ENCODE results near the gene MGAT5B.

The MGAT5B gene

GRCh38 chr17:76867578-76868175, 527 bp upstream of the MGAT5B start:
- Histone ChIP-seq H3K4me3 (ENCODE audit: extremely low read depth, insufficient read depth, low read length, poor library complexity, severe bottlenecking) (peak overlapping the region; percentile 12), H3K9me3 (ENCODE audit: control insufficient read depth, low read length) (no peaks in the 10 kb centered on the region), H3K27ac (ENCODE audit: low read depth, low read length, severe bottlenecking) (peak overlapping the region; percentile 88), H3K4me1 (ENCODE audit: control insufficient read depth, insufficient read depth, low read length, poor library complexity, severe bottlenecking) (peaks cover 33% of the 10 kb centered on the region), H3K36me3 (ENCODE audit: control insufficient read depth, insufficient read depth, low read length) (no peaks in the 10 kb centered on the region)
- WGBS, 2 experiments (ENCODE audit: insufficient coverage in 2 of 2), result 15 to 23% methylated on average over 19 to 20 of the region's 20 CpGs

GRCh38 chr17:76868669-76869495, 678 bp downstream of the MGAT5B start:
- Histone ChIP-seq H3K4me1 (ENCODE audit: control insufficient read depth, insufficient read depth, low read length, poor library complexity, severe bottlenecking) (peaks cover 31% of the 10 kb centered on the region), H3K9me3 (ENCODE audit: control insufficient read depth, low read length) (no peaks in the 10 kb centered on the region), H3K36me3 (ENCODE audit: control insufficient read depth, insufficient read depth, low read length) (peaks cover 7% of the 10 kb centered on the region), H3K4me3 (ENCODE audit: extremely low read depth, insufficient read depth, low read length, poor library complexity, severe bottlenecking) (peak overlapping the region; percentile 43), H3K27ac (ENCODE audit: low read depth, low read length, severe bottlenecking) (no peak overlapping the region)
- 2% methylated on average over 67 to 69 of the region's 84 CpGs for WGBS, 2 experiments (ENCODE audit: insufficient coverage in 2 of 2)

GRCh38 chr17:76869496-76870376, 1.5 kb downstream of the MGAT5B start:
- H3K27ac ChIP-seq (ENCODE audit: low read depth, low read length, severe bottlenecking), result no peak overlapping the region
- H3K4me3 ChIP-seq (ENCODE audit: extremely low read depth, insufficient read depth, low read length, poor library complexity, severe bottlenecking), result peak overlapping the region; percentile 43
- 5% methylated on average over 54 to 60 of the region's 80 CpGs for WGBS, 2 experiments (ENCODE audit: insufficient coverage in 2 of 2)
- H3K4me1 ChIP-seq (ENCODE audit: control insufficient read depth, insufficient read depth, low read length, poor library complexity, severe bottlenecking), result peaks cover 26% of the 10 kb centered on the region
- no peaks in the 10 kb centered on the region for H3K9me3 ChIP-seq (ENCODE audit: control insufficient read depth, low read length)
- peaks cover 9% of the 10 kb centered on the region for H3K36me3 ChIP-seq (ENCODE audit: control insufficient read depth, insufficient read depth, low read length)

- Histone ChIP-seq H3K36me3 (ENCODE audit: control insufficient read depth, insufficient read depth, low read length) (peaks cover 15% of the 10 kb centered on the region), H3K9me3 (ENCODE audit: control insufficient read depth, low read length) (no peaks in the 10 kb centered on the region), H3K4me3 (ENCODE audit: extremely low read depth, insufficient read depth, low read length, poor library complexity, severe bottlenecking) (peak overlapping the region; percentile 43), H3K27ac (ENCODE audit: low read depth, low read length, severe bottlenecking) (no peak overlapping the region), H3K4me1 (ENCODE audit: control insufficient read depth, insufficient read depth, low read length, poor library complexity, severe bottlenecking) (peaks cover 23% of the 10 kb centered on the region)
- 8 to 15% methylated on average over 11 to 15 of the region's 16 CpGs for WGBS, 2 experiments (ENCODE audit: insufficient coverage in 2 of 2)
These were observed 2.1 kb downstream of the MGAT5B start for GRCh38 chr17:76870377-76870714.

GRCh38 chr17:76871668-76872067, 3.5 kb downstream of the MGAT5B start:
- peaks cover 26% of the 10 kb centered on the region for H3K36me3 ChIP-seq (ENCODE audit: control insufficient read depth, insufficient read depth, low read length)
- H3K27ac ChIP-seq (ENCODE audit: low read depth, low read length, severe bottlenecking), result no peak overlapping the region
- peaks cover 13% of the 10 kb centered on the region for H3K4me1 ChIP-seq (ENCODE audit: control insufficient read depth, insufficient read depth, low read length, poor library complexity, severe bottlenecking)
- H3K4me3 ChIP-seq (ENCODE audit: extremely low read depth, insufficient read depth, low read length, poor library complexity, severe bottlenecking), result no peak overlapping the region
- 91 to 94% methylated on average over 3 to 4 of the region's 4 CpGs for WGBS, 2 experiments (ENCODE audit: insufficient coverage in 2 of 2)
- no peaks in the 10 kb centered on the region for H3K9me3 ChIP-seq (ENCODE audit: control insufficient read depth, low read length)

- H3K4me1 ChIP-seq (ENCODE audit: control insufficient read depth, insufficient read depth, low read length, poor library complexity, severe bottlenecking), result peaks cover 7% of the 10 kb centered on the region
- peaks cover 26% of the 10 kb centered on the region for H3K36me3 ChIP-seq (ENCODE audit: control insufficient read depth, insufficient read depth, low read length)
- H3K4me3 ChIP-seq (ENCODE audit: extremely low read depth, insufficient read depth, low read length, poor library complexity, severe bottlenecking), result no peak overlapping the region
- 83 to 95% methylated on average over 12 to 14 of the region's 14 CpGs for WGBS, 2 experiments (ENCODE audit: insufficient coverage in 2 of 2)
- H3K9me3 ChIP-seq (ENCODE audit: control insufficient read depth, low read length), result no peaks in the 10 kb centered on the region
- H3K27ac ChIP-seq (ENCODE audit: low read depth, low read length, severe bottlenecking), result no peak overlapping the region
These were observed 4.1 kb downstream of the MGAT5B start for GRCh38 chr17:76872221-76872873.

GRCh38 chr17:76872874-76873221, 4.6 kb downstream of the MGAT5B start:
- peaks cover 2% of the 10 kb centered on the region for H3K4me1 ChIP-seq (ENCODE audit: control insufficient read depth, insufficient read depth, low read length, poor library complexity, severe bottlenecking)
- H3K4me3 ChIP-seq (ENCODE audit: extremely low read depth, insufficient read depth, low read length, poor library complexity, severe bottlenecking), result no peak overlapping the region
- peaks cover 26% of the 10 kb centered on the region for H3K36me3 ChIP-seq (ENCODE audit: control insufficient read depth, insufficient read depth, low read length)
- no peaks in the 10 kb centered on the region for H3K9me3 ChIP-seq (ENCODE audit: control insufficient read depth, low read length)
- 90 to 96% methylated on average over 5 to 7 of the region's 9 CpGs for WGBS, 2 experiments (ENCODE audit: insufficient coverage in 2 of 2)
- H3K27ac ChIP-seq (ENCODE audit: low read depth, low read length, severe bottlenecking), result no peak overlapping the region

- Histone ChIP-seq H3K4me3 (ENCODE audit: extremely low read depth, insufficient read depth, low read length, poor library complexity, severe bottlenecking) (no peak overlapping the region), H3K4me1 (ENCODE audit: control insufficient read depth, insufficient read depth, low read length, poor library complexity, severe bottlenecking) (no peaks in the 10 kb centered on the region), H3K9me3 (ENCODE audit: control insufficient read depth, low read length) (no peaks in the 10 kb centered on the region), H3K27ac (ENCODE audit: low read depth, low read length, severe bottlenecking) (no peak overlapping the region), H3K36me3 (ENCODE audit: control insufficient read depth, insufficient read depth, low read length) (peaks cover 26% of the 10 kb centered on the region)
- WGBS, 2 experiments (ENCODE audit: insufficient coverage in 2 of 2), result 83 to 97% methylated on average over 1 to 4 of the region's 4 CpGs
These were observed 5.7 kb downstream of the MGAT5B start for GRCh38 chr17:76873856-76874255.

- Histone ChIP-seq H3K36me3 (ENCODE audit: control insufficient read depth, insufficient read depth, low read length) (peaks cover 26% of the 10 kb centered on the region), H3K4me3 (ENCODE audit: extremely low read depth, insufficient read depth, low read length, poor library complexity, severe bottlenecking) (no peak overlapping the region), H3K27ac (ENCODE audit: low read depth, low read length, severe bottlenecking) (no peak overlapping the region), H3K4me1 (ENCODE audit: control insufficient read depth, insufficient read depth, low read length, poor library complexity, severe bottlenecking) (no peaks in the 10 kb centered on the region), H3K9me3 (ENCODE audit: control insufficient read depth, low read length) (no peaks in the 10 kb centered on the region)
- WGBS, 2 experiments (ENCODE audit: insufficient coverage in 2 of 2), result 84 to 85% methylated on average over 5 to 7 of the region's 9 CpGs
These were observed 9.2 kb downstream of the MGAT5B start for GRCh38 chr17:76877437-76877836.

- no peaks in the 10 kb centered on the region for H3K9me3 ChIP-seq (ENCODE audit: control insufficient read depth, low read length)
- 82 to 92% methylated on average over 3 to 6 of the region's 6 CpGs for WGBS, 2 experiments (ENCODE audit: insufficient coverage in 2 of 2)
These were observed 10.4 kb downstream of the MGAT5B start for GRCh38 chr17:76878568-76878967.

More at GRCh38 chr17:76878568-76878967, 10.4 kb downstream of the MGAT5B start:
- Histone ChIP-seq H3K4me3 (ENCODE audit: extremely low read depth, insufficient read depth, low read length, poor library complexity, severe bottlenecking) (no peak overlapping the region), H3K4me1 (ENCODE audit: control insufficient read depth, insufficient read depth, low read length, poor library complexity, severe bottlenecking) (no peaks in the 10 kb centered on the region), H3K27ac (ENCODE audit: low read depth, low read length, severe bottlenecking) (no peak overlapping the region), H3K36me3 (ENCODE audit: control insufficient read depth, insufficient read depth, low read length) (peaks cover 21% of the 10 kb centered on the region)
